Measurements from ENCODE around the gene YIPF7. TPM values are rescaled to one million over a fixed set of nuclear protein-coding genes. Genes with fewer than 3 reads are reported as not detected.

Gene YIPF7
- total RNA-seq, 2 donors from 2014 or later = 1.4 TPM

DNA sequence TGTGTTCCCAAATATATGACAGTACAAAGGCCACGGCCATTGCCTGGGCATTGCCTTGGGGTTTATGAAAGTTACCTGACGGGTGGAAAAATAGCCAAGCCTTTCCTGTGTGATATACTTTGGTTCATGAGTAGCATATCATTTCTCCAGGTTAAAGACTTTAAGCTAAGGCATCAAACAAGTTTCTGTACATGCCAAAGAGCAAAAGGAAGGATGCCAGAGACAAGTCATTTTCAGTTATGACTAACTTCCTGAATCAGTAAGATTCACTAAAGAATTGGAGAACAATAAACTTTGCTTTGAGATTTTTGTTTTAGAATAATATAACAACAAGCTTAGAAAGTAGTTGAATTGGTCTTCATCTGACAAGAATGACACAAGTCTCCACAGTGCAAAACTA lies 17.1 kb upstream of the YIPF7 start:
- no peak for DNase-seq (ENCODE audit: low spot score)
- H3K4me1 ChIP-seq = no peaks in the 10 kb centered on the region
- TF ChIP-seq, protein P1, sequence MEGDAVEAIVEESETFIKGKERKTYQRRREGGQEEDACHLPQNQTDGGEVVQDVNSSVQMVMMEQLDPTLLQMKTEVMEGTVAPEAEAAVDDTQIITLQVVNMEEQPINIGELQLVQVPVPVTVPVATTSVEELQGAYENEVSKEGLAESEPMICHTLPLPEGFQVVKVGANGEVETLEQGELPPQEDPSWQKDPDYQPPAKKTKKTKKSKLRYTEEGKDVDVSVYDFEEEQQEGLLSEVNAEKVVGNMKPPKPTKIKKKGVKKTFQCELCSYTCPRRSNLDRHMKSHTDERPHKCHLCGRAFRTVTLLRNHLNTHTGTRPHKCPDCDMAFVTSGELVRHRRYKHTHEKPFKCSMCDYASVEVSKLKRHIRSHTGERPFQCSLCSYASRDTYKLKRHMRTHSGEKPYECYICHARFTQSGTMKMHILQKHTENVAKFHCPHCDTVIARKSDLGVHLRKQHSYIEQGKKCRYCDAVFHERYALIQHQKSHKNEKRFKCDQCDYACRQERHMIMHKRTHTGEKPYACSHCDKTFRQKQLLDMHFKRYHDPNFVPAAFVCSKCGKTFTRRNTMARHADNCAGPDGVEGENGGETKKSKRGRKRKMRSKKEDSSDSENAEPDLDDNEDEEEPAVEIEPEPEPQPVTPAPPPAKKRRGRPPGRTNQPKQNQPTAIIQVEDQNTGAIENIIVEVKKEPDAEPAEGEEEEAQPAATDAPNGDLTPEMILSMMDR (IDR thresholded peaks at IDR 0.05) = no peak
- no peak overlapping the region for H3K27ac ChIP-seq
- no peaks in the 10 kb centered on the region for H3K27me3 ChIP-seq
- no peaks in the 10 kb centered on the region for H3K9me3 ChIP-seq
- no peak overlapping the region for H3K4me3 ChIP-seq
- H3K36me3 ChIP-seq = no peaks in the 10 kb centered on the region

DNA sequence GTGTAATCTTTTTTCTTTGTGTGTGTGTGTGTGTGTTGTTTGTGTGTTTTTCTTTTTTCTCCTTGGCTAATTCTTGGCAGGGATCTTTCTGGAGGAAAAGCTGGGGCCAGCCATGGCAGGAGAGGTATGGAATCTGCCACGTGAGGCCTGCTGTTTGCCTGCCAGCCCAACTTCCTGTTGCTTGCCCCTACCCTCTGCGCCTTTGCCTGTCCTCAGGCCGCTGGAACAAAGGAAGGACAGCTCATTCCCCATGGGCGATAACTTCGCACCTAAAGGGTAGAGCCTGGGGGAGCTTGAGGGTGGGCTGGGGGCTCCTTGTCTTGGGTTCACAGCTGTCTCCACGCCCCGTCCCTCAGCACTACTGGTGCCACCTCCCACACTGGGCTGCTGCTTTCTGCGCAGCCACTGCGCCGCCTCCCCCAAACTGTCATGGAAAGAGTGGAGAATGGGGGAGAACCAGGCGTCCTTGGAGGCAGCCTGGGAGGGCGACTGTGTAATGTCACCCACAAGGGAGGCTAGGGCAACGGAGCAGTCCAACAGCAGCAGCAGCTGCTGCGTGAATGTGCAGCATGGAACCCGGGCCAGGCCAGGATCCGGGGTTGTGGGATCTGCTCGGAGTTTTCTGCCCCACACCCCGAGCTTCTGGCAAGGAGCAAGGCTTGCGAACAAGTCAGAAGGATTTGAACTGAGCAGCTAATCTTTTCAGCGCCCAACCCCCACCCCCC lies 12.3 kb upstream of the YIPF7 start:
- Histone ChIP-seq H3K27me3 (no peaks in the 10 kb centered on the region), H3K9me3 (no peaks in the 10 kb centered on the region), H3K4me3 (no peak overlapping the region), H3K4me1 (no peaks in the 10 kb centered on the region), H3K27ac (no peak overlapping the region), H3K36me3 (no peaks in the 10 kb centered on the region)
- DNase-seq (ENCODE audit: low spot score) = no peak
- TF ChIP-seq, protein P1 (IDR thresholded peaks at IDR 0.05) = no peak

DNA sequence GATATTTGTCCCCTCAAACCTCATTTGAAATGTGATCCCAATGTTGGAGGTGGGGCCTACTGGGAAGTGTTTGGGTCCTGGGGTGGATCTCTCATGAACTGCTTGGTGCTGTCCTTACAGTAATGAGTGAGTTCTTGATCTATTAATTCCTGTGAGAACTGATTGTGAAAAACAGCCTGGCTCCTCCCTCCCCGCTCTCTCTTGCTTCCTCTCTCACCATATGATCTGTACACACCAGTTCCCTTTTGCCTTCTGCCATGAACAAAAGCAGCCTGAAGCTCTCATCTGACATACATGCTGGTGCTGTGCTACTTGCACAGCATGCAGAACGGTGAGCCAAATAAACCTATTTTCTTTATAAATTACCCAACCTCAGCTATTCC lies 11.2 kb upstream of the YIPF7 start:
- H3K9me3 ChIP-seq = no peaks in the 10 kb centered on the region
- no peak for DNase-seq (ENCODE audit: low spot score)
- H3K4me3 ChIP-seq = no peak overlapping the region
- TF ChIP-seq, protein P1 (IDR thresholded peaks at IDR 0.05) = no peak
- no peaks in the 10 kb centered on the region for H3K36me3 ChIP-seq
- no peaks in the 10 kb centered on the region for H3K27me3 ChIP-seq
- H3K27ac ChIP-seq = no peak overlapping the region
- H3K4me1 ChIP-seq = no peaks in the 10 kb centered on the region

DNA sequence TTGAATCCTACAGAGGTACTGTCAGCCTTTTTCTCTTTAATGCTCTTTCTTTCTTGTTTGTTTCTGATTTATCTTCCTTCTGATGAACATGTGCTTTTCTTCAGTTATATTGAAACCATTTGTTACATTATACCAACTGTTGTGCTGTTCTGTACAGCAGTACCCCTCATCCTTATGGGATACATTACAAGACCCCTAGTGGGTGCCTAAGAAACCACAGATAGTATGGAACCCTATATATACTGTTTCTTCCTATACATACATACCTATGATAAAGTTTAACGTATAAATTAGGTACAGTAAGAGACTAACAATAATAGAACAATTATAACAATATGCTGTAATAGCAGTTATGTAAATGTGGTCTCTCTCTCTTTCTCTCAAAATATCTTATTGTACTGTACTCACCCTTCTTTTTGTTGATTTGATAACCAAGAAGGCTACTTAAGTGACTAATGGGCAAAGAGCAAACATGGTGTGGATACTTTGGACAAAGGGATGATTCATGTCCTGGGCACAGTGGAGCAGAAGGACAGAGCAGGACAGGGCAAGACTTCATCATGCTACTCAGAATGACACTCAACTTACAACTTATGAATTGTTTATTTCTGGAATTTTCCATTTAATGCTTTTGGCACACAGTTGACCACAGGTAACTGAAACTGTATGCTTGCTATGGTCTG lies 10.7 kb upstream of the YIPF7 start:
- no peak for DNase-seq (ENCODE audit: low spot score)
- Histone ChIP-seq H3K27me3 (no peaks in the 10 kb centered on the region), H3K4me1 (no peaks in the 10 kb centered on the region), H3K9me3 (no peaks in the 10 kb centered on the region), H3K36me3 (no peaks in the 10 kb centered on the region), H3K27ac (no peak overlapping the region), H3K4me3 (no peak overlapping the region)
- TF ChIP-seq, protein P1 (IDR thresholded peaks at IDR 0.05) = no peak

DNA sequence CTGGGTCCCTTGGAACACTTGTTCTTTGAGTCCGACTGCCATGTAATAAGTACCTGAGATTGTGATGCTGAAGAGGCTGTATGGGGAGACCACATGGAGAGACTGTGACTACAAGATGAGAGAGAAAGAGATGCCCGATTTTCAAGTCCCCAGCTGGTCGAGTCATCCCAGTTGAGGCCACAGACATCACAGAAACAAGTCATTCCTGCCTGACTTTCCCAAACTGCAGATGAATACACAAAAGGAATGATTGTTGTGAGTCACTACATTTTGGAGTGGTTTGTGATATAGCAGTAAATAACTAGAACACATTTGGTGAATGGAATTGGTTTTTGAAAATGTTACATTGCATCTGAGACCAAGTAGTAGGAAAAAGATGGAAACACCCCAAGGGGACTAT lies 9.0 kb upstream of the YIPF7 start:
- no peaks in the 10 kb centered on the region for H3K36me3 ChIP-seq
- TF ChIP-seq, protein P1 (IDR thresholded peaks at IDR 0.05) = no peak
- H3K4me3 ChIP-seq = no peak overlapping the region
- H3K27me3 ChIP-seq = no peaks in the 10 kb centered on the region
- H3K4me1 ChIP-seq = no peaks in the 10 kb centered on the region
- H3K9me3 ChIP-seq = no peaks in the 10 kb centered on the region
- DNase-seq (ENCODE audit: low spot score) = no peak
- H3K27ac ChIP-seq = no peak overlapping the region
